Measurements from ENCODE around the gene NCK2. TPM values are rescaled to one million over a fixed set of nuclear protein-coding genes. Genes with fewer than 3 reads are reported as not detected.

NCK2 gene
- total RNA-seq, 1 experiment from 2014 or later: 26.7 TPM

DNA sequence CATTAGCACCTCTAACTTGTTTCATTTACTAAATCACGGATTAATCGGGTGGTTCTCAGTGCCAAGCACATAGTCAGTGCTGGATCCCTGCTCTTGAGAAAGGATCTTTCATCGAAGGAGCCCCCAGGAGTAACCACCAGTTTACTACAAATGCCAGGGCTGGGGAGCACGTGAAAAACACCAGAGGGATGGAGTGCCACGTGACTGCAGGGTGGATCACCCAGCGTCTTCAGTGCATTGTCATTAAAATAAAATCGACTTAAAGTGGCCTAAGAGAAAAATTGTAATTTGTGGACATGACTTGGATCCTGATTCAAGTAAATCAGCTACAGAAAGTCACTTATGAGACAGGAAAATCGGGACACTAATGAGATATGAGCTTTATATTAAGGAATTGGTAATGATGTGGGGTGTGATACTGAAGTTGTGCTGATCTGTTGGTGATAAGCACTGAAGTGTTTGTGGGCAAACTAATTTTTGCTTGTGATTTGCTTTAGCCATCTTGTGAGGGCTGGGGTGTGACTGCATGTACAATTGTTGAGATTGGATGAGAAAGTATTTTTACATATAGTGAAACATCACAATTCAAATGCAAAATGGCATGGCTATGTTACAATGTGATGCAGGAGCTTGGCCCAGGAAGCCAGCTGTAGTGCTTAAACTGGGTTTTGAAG lies 63.8 kb downstream of the NCK2 start:
- no peaks in the 10 kb centered on the region for H3K4me1 ChIP-seq (ENCODE audit: control insufficient read depth in 1 of 2, insufficient read depth in 2 of 2, low read length in 2 of 2)
- ChIA-PET RAD21 (ENCODE audit: low non-redundant PET in 1 of 2, low total read pairs in 2 of 2, uncharacterized antibody in 2 of 2, unreplicated experiment in 2 of 2) (no interaction called here), CTCF (no interaction called here), POLR2A (no interaction called here)
- DNase-seq (ENCODE audit: low read depth, low spot score): no peak
- BruUV-seq (replicated peaks): no TSS peak
- no peaks in the 10 kb centered on the region for H3K9me2 ChIP-seq (ENCODE audit: insufficient read depth)
- TF ChIP-seq TCF7L2 (IDR thresholded peaks at IDR 0.05; ENCODE audit: borderline replicate concordance, extremely low read depth, insufficient read depth, insufficient read length): no peak
- TF ChIP-seq YY1 (IDR thresholded peaks at IDR 0.05; ENCODE audit: extremely low read depth, insufficient replicate concordance, low read depth, low read length): no peak
- TF ChIP-seq SP1 (IDR thresholded peaks at IDR 0.05; ENCODE audit: low read depth): no peak
- TF ChIP-seq, protein P1, sequence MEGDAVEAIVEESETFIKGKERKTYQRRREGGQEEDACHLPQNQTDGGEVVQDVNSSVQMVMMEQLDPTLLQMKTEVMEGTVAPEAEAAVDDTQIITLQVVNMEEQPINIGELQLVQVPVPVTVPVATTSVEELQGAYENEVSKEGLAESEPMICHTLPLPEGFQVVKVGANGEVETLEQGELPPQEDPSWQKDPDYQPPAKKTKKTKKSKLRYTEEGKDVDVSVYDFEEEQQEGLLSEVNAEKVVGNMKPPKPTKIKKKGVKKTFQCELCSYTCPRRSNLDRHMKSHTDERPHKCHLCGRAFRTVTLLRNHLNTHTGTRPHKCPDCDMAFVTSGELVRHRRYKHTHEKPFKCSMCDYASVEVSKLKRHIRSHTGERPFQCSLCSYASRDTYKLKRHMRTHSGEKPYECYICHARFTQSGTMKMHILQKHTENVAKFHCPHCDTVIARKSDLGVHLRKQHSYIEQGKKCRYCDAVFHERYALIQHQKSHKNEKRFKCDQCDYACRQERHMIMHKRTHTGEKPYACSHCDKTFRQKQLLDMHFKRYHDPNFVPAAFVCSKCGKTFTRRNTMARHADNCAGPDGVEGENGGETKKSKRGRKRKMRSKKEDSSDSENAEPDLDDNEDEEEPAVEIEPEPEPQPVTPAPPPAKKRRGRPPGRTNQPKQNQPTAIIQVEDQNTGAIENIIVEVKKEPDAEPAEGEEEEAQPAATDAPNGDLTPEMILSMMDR (IDR thresholded peaks at IDR 0.05 in 2 of 3, conservative IDR thresholded peaks at IDR 0.05 in 1 of 3; ENCODE audit: borderline replicate concordance in 1 of 3, insufficient read depth in 1 of 3, low read depth in 2 of 3, low read length in 2 of 3): no peak
- TF ChIP-seq POLR2AphosphoS5 (IDR thresholded peaks at IDR 0.05; ENCODE audit: low read depth, low read length): no peak
- no peak for TF ChIP-seq SRF (IDR thresholded peaks at IDR 0.05; ENCODE audit: low read depth)
- TF ChIP-seq, protein P2, sequence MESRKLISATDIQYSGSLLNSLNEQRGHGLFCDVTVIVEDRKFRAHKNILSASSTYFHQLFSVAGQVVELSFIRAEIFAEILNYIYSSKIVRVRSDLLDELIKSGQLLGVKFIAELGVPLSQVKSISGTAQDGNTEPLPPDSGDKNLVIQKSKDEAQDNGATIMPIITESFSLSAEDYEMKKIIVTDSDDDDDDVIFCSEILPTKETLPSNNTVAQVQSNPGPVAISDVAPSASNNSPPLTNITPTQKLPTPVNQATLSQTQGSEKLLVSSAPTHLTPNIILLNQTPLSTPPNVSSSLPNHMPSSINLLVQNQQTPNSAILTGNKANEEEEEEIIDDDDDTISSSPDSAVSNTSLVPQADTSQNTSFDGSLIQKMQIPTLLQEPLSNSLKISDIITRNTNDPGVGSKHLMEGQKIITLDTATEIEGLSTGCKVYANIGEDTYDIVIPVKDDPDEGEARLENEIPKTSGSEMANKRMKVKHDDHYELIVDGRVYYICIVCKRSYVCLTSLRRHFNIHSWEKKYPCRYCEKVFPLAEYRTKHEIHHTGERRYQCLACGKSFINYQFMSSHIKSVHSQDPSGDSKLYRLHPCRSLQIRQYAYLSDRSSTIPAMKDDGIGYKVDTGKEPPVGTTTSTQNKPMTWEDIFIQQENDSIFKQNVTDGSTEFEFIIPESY (IDR thresholded peaks at IDR 0.05; ENCODE audit: extremely low read depth, insufficient replicate concordance, low read length): no peak
- no peak for TF ChIP-seq CEBPB (IDR thresholded peaks at IDR 0.05; ENCODE audit: low read depth)
- no peak for TF ChIP-seq POLR2A (IDR thresholded peaks at IDR 0.05; ENCODE audit: borderline replicate concordance, extremely low read depth, insufficient read depth, insufficient read length)
- no peak for TF ChIP-seq EZH2phosphoT487 (IDR thresholded peaks at IDR 0.05; ENCODE audit: borderline replicate concordance)
- no peak for TF ChIP-seq ZFX (IDR thresholded peaks at IDR 0.05)
- TF ChIP-seq, protein P3, sequence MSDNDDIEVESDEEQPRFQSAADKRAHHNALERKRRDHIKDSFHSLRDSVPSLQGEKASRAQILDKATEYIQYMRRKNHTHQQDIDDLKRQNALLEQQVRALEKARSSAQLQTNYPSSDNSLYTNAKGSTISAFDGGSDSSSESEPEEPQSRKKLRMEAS (IDR thresholded peaks at IDR 0.05): no peak
- TF ChIP-seq, protein P4, sequence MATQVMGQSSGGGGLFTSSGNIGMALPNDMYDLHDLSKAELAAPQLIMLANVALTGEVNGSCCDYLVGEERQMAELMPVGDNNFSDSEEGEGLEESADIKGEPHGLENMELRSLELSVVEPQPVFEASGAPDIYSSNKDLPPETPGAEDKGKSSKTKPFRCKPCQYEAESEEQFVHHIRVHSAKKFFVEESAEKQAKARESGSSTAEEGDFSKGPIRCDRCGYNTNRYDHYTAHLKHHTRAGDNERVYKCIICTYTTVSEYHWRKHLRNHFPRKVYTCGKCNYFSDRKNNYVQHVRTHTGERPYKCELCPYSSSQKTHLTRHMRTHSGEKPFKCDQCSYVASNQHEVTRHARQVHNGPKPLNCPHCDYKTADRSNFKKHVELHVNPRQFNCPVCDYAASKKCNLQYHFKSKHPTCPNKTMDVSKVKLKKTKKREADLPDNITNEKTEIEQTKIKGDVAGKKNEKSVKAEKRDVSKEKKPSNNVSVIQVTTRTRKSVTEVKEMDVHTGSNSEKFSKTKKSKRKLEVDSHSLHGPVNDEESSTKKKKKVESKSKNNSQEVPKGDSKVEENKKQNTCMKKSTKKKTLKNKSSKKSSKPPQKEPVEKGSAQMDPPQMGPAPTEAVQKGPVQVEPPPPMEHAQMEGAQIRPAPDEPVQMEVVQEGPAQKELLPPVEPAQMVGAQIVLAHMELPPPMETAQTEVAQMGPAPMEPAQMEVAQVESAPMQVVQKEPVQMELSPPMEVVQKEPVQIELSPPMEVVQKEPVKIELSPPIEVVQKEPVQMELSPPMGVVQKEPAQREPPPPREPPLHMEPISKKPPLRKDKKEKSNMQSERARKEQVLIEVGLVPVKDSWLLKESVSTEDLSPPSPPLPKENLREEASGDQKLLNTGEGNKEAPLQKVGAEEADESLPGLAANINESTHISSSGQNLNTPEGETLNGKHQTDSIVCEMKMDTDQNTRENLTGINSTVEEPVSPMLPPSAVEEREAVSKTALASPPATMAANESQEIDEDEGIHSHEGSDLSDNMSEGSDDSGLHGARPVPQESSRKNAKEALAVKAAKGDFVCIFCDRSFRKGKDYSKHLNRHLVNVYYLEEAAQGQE (IDR thresholded peaks at IDR 0.05; ENCODE audit: low read depth): no peak
- no peak for TF ChIP-seq ZNF274 (IDR thresholded peaks at IDR 0.05; ENCODE audit: low read depth, low read length)
- TF ChIP-seq CBX3 (IDR thresholded peaks at IDR 0.05; ENCODE audit: low read depth): no peak
- peaks cover 25% of the 10 kb centered on the region for H3K79me2 ChIP-seq (ENCODE audit: insufficient read depth, low read length)
- no peaks in the 10 kb centered on the region for H3K36me3 ChIP-seq (ENCODE audit: control insufficient read depth in 1 of 2, insufficient read depth in 2 of 2, low read length in 2 of 2)
- no peak for ATAC-seq
- no peaks in the 10 kb centered on the region for H4K20me1 ChIP-seq (ENCODE audit: insufficient read depth)
- no peak overlapping the region for H3K9ac ChIP-seq (ENCODE audit: low read length)
- intact Hi-C loops (cut with micrococcal nuclease): no loop called here
- no peak overlapping the region for H3K4me2 ChIP-seq (ENCODE audit: low read length)
- no peaks in the 10 kb centered on the region for H3K9me3 ChIP-seq (ENCODE audit: control insufficient read depth in 1 of 2, insufficient read depth in 1 of 2, low read depth in 1 of 2, low read length in 2 of 2)
- no peaks in the 10 kb centered on the region for H3K27me3 ChIP-seq (ENCODE audit: insufficient read depth, low read length)
- H3K27ac ChIP-seq (ENCODE audit: low read depth, low read length): no peak overlapping the region
- no peak overlapping the region for H2AFZ ChIP-seq (ENCODE audit: low read depth, low read length, poor library complexity, severe bottlenecking)
- H3K4me3 ChIP-seq (replicated peaks in 1 of 2; ENCODE audit: low read depth in 1 of 2, low read length in 2 of 2): no peak overlapping the region
